GM12873 (cell line): Measurements from ENCODE around the gene SEC23A.

Experiments used
- CTCF ChIP-seq: IDR thresholded peaks from 2 replicates; pipeline ENCODE4 v1.5.1; 2012; ENCODE audit warnings: low read depth, mild to moderate bottlenecking, moderate library complexity, low read length, control low read depth; ENCODE audit not compliant: insufficient read depth; ENCODE audit errors: missing control alignments

Gene SEC23A

GRCh38 chr14:39014460-39014859 lies 88.6 kb downstream of the SEC23A start:
- TF ChIP-seq CTCF: no peak

- TF ChIP-seq CTCF: no peak
Measured at GRCh38 chr14:39006721-39007410, 96.2 kb downstream of the SEC23A start.

GRCh38 chr14:39005044-39005880 lies 97.8 kb downstream of the SEC23A start:
- no peak for TF ChIP-seq CTCF

GRCh38 chr14:38999949-39000348 lies 103.1 kb downstream of the SEC23A start:
- TF ChIP-seq CTCF: no peak

- no peak for TF ChIP-seq CTCF
Measured at GRCh38 chr14:38994731-38995130, 108.3 kb downstream of the SEC23A start.

- TF ChIP-seq CTCF: no peak
Measured at GRCh38 chr14:38993981-38994380, 109.1 kb downstream of the SEC23A start.

- no peak for TF ChIP-seq CTCF
Measured at GRCh38 chr14:38992067-38992844, 110.8 kb downstream of the SEC23A start.
